GM18870 (cell line): ENCODE results near the gene THAP5.

Experiments used
- ATAC-seq: cut with Tn5 transposase; IDR thresholded peaks from one replicate; pipeline ENCODE4 v1.9.1; 2021; ENCODE audit warnings: moderate library complexity; ENCODE audit not compliant: unreplicated experiment

Gene THAP5

GRCh38 chr7:108569381-108570145 lies at the start of gene THAP5, which contains the start of gene DNAJB9:
Gene THAP5 (minus strand): TSS chr7:108569706. CDS start chr7:108569569, 137 bp downstream.
Gene DNAJB9 (plus strand): TSS chr7:108569874. CDS start chr7:108571727, 1,853 bp downstream.
- peak; percentile 95 for ATAC-seq

- no peak for ATAC-seq
These were observed 48.5 kb upstream of the THAP5 start for GRCh38 chr7:108618056-108618455.

- no peak for ATAC-seq
These were observed 45.4 kb upstream of the THAP5 start for GRCh38 chr7:108614896-108615295.

- ATAC-seq: no peak
These were observed 44.5 kb upstream of the THAP5 start for GRCh38 chr7:108613949-108614381.

GRCh38 chr7:108613147-108613948 lies 43.8 kb upstream of the THAP5 start:
- ATAC-seq: peak; percentile 81

- no peak for ATAC-seq
These were observed 41.8 kb upstream of the THAP5 start for GRCh38 chr7:108611268-108611667.

GRCh38 chr7:108609643-108610042 lies 40.1 kb upstream of the THAP5 start:
- no peak for ATAC-seq

GRCh38 chr7:108605559-108606201 lies 36.2 kb upstream of the THAP5 start:
- ATAC-seq: no peak

GRCh38 chr7:108604307-108605077 lies 35.0 kb upstream of the THAP5 start:
- no peak for ATAC-seq

GRCh38 chr7:108603656-108604306 lies 34.3 kb upstream of the THAP5 start:
- no peak for ATAC-seq

- ATAC-seq: no peak
These were observed 30.9 kb upstream of the THAP5 start for GRCh38 chr7:108600399-108600798.

- no peak for ATAC-seq
These were observed 29.5 kb upstream of the THAP5 start for GRCh38 chr7:108598914-108599580.

GRCh38 chr7:108598153-108598552 lies 28.6 kb upstream of the THAP5 start:
- ATAC-seq: no peak

GRCh38 chr7:108596560-108596959 lies 27.1 kb upstream of the THAP5 start:
- ATAC-seq: no peak

- ATAC-seq: no peak
These were observed 23.2 kb upstream of the THAP5 start for GRCh38 chr7:108592646-108593201.

- ATAC-seq: no peak
These were observed 21.1 kb upstream of the THAP5 start for GRCh38 chr7:108590606-108591005.

GRCh38 chr7:108589874-108590273 lies 20.4 kb upstream of the THAP5 start:
- no peak for ATAC-seq

- no peak for ATAC-seq
These were observed 19.7 kb upstream of the THAP5 start for GRCh38 chr7:108589199-108589598.

- no peak for ATAC-seq
These were observed 16.8 kb upstream of the THAP5 start for GRCh38 chr7:108586274-108586710.
